T-helper 2 cell treated with Interferon-gamma antibody and Interleukin-4, amounts not matched to agents 100 ng/mL and 5 ng/mL, for 36 hours (primary cell): ENCODE data around the gene ADRM1. TPM values are rescaled to one million over a fixed set of nuclear protein-coding genes. Genes with fewer than 3 reads are reported as not detected.

ENCODE experiments used
- intact Hi-C: fragments of 100-400 bp; cut with micrococcal nuclease; formaldehyde crosslinking; loops from one replicate; pipeline ENCODE4 v1.15.1; 2023
- total RNA-seq: library from RNA; stranded (reverse); gene quantifications from 2 replicates; pipeline ENCODE4 v1.2.3, GENCODE V29; 2022

Gene ADRM1
- total RNA-seq, 1 donor from 2014 or later: 114 TPM

GRCh38 chr20:62323146-62323979 lies 20.6 kb downstream of the ADRM1 start:
- intact Hi-C loops: no loop called here

- intact Hi-C loops: no loop called here
Measured at GRCh38 chr20:62323980-62324906, 21.4 kb downstream of the ADRM1 start.

GRCh38 chr20:62325172-62325905 lies 22.5 kb downstream of the ADRM1 start:
- intact Hi-C loops: no loop called here

- intact Hi-C loops: no loop called here
Measured at GRCh38 chr20:62326559-62326958, 23.8 kb downstream of the ADRM1 start.

GRCh38 chr20:62326959-62327725 lies 24.3 kb downstream of the ADRM1 start:
- intact Hi-C loops: no loop called here

GRCh38 chr20:62327726-62328495 lies 25.1 kb downstream of the ADRM1 start:
- intact Hi-C loops: no loop called here

GRCh38 chr20:62328684-62329388 lies 26.0 kb downstream of the ADRM1 start:
- intact Hi-C loops: no loop called here

- intact Hi-C loops: no loop called here
Measured at GRCh38 chr20:62329389-62330377, 26.9 kb downstream of the ADRM1 start.

- intact Hi-C loops: no loop called here
Measured at GRCh38 chr20:62330576-62331317, 27.9 kb downstream of the ADRM1 start.

- intact Hi-C loops: no loop called here
Measured at GRCh38 chr20:62331347-62331746, 28.6 kb downstream of the ADRM1 start.

- intact Hi-C loops: no loop called here
Measured at GRCh38 chr20:62332421-62332820, 29.6 kb downstream of the ADRM1 start.

GRCh38 chr20:62332989-62333819 lies 30.4 kb downstream of the ADRM1 start:
- intact Hi-C loops: no loop called here

GRCh38 chr20:62333820-62334595 lies 31.2 kb downstream of the ADRM1 start:
- intact Hi-C loops: no loop called here

GRCh38 chr20:62334881-62335280 lies 32.1 kb downstream of the ADRM1 start:
- intact Hi-C loops: no loop called here

- intact Hi-C loops: no loop called here
Measured at GRCh38 chr20:62335532-62335931, 32.7 kb downstream of the ADRM1 start.

GRCh38 chr20:62336329-62336728 lies 33.5 kb downstream of the ADRM1 start:
- intact Hi-C loops: no loop called here
